BJ (cell line): Measurements from ENCODE around the gene IFNGR2. TPM values are rescaled to one million over a fixed set of nuclear protein-coding genes. Genes with fewer than 3 reads are reported as not detected.
"Not testable (repeated sequence)": the region's sequence is repeated elsewhere in the genome, so short reads cannot be mapped to it uniquely, and the experiment has no call there.

Experiments used
- CTCF ChIA-PET: fragments of 350-600 bp; formaldehyde crosslinking; extraction: SDS; loops from one replicate; lab custom pipeline; 2021; ENCODE audit warnings: antibody characterized with exemption, inconsistent platforms; lab: Yijun Ruan, JAX
- POLR2A ChIA-PET: fragments of 300-600 bp; sonication (Branson Sonifier 250); formaldehyde crosslinking; extraction: SDS; loops from one replicate; lab custom pipeline; 2021; ENCODE audit warnings: antibody characterized with exemption; lab: Charles Lee
- DNase-seq: peaks from one replicate; pipeline ENCODE4 v3.0.0-alpha.2; 2011; ENCODE audit warnings: low read depth
- H3K27me3 ChIP-seq: 2 replicates; pipeline ENCODE4 v1.6.0; 2011; ENCODE audit warnings: low read length; ENCODE audit not compliant: control insufficient read depth, insufficient read depth
- H3K36me3 ChIP-seq: 2 replicates; pipeline ENCODE4 v1.5.1; 2011; ENCODE audit warnings: low read length; ENCODE audit not compliant: control insufficient read depth, insufficient read depth
- H3K4me3 ChIP-seq: 2 replicates; pipeline ENCODE4 v1.5.1; 2011; ENCODE audit warnings: low read depth, mild to moderate bottlenecking, control low read depth, low read length
- polyA plus RNA-seq: library from polyadenylated mRNA; depleted of rRNA; stranded (reverse); fragments of >200 nt; gene quantifications from 2 replicates; pipeline ENCODE4 v1.2.3, GENCODE V29; 2011
- TF ChIP-seq, protein P1 (sequence below): IDR thresholded peaks from 2 replicates; pipeline ENCODE4 v1.5.1; 2011; ENCODE audit warnings: low read depth, mild to moderate bottlenecking, control low read depth, inconsistent platforms, low read length, moderate library complexity; ENCODE audit not compliant: insufficient read depth

IFNGR2 gene
- polyA plus RNA-seq, 1 experiment = 114 TPM

DNA sequence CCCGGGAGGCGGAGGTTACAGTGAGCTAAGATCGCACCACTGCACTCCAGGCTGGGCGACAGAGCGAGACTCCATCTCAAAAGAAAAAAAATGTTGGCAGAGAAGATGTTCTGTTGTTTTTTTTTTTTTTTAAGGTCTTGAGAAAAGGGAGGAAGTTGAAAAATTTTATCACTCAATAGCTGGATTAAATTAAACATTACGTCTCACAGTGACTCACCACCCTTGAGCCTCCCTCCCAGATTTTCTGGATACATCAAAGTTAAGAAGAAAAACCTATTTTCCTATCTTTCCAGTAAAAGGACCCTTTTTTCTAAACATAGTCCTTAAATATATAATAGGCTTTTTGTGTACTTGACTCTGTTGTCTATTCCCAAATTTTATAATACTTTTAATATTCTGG is 42.9 kb upstream of the IFNGR2 start:
- POLR2A ChIA-PET = interaction anchor here (0.6 kb wide), 3 partner anchors 13 to 482 kb away, joined by 5 to 7 read pairs (median 6); no protein-coding TSS in a partner anchor
- CTCF ChIA-PET = interaction anchor here (0.9 to 3.5 kb wide), 29 partner anchors 8 to 163 kb away, joined by 3 to 30 read pairs (median 8); partner anchors contain the start of genes IFNAR1, IFNAR2 and TMEM50B

DNA sequence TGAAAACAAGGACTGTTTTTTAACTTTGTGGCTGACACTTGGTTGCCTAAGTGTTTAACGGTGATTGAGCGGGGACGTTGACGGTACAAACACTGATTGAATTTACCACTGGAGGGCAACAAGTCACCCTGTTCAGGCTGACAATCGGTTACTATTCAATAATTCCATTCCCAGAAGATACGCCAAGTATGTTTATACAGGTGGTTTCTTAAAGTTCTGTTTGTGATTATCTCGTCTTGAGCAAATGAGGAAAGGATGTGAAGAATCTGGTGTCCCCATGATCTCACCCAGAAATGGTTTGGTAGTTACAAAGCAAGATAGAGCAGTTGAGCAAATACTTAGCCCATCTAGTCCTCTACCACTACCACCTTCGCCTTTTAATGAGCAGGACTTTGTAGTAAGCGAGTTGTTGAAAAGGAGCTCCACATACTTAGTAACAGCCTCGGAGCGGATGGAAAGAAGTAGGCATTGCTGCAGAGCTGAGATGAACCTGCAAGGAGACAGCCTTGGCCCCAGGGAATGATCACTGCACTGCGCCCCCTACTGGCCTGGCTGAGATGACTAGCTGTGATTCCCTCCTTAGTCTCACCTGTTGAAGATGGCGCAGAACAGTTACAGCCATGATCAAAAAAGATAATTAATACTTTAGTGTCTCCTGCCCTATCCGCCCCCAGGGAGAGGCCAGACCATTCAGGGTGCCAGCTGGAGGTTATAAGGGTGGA is 42.2 kb upstream of the IFNGR2 start:
- ChIA-PET POLR2A (interaction anchor here (0.6 to 0.9 kb wide), 4 partner anchors 14 to 481 kb away, joined by 3 to 7 read pairs (median 6); no protein-coding TSS in a partner anchor), CTCF (interaction anchor here (0.5 to 3.5 kb wide), 44 partner anchors 9 to 529 kb away, joined by 3 to 30 read pairs (median 6); partner anchors contain the start of genes IFNAR1, IFNAR2 and TMEM50B)
- Histone ChIP-seq H3K36me3 (peaks cover 7% of the 10 kb centered on the region), H3K4me3 (no peak overlapping the region), H3K27me3 (no peaks in the 10 kb centered on the region)
- TF ChIP-seq, protein P1, sequence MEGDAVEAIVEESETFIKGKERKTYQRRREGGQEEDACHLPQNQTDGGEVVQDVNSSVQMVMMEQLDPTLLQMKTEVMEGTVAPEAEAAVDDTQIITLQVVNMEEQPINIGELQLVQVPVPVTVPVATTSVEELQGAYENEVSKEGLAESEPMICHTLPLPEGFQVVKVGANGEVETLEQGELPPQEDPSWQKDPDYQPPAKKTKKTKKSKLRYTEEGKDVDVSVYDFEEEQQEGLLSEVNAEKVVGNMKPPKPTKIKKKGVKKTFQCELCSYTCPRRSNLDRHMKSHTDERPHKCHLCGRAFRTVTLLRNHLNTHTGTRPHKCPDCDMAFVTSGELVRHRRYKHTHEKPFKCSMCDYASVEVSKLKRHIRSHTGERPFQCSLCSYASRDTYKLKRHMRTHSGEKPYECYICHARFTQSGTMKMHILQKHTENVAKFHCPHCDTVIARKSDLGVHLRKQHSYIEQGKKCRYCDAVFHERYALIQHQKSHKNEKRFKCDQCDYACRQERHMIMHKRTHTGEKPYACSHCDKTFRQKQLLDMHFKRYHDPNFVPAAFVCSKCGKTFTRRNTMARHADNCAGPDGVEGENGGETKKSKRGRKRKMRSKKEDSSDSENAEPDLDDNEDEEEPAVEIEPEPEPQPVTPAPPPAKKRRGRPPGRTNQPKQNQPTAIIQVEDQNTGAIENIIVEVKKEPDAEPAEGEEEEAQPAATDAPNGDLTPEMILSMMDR = peak; percentile 86
- DNase-seq = peak; percentile 76

More for the DNA sequence above, 42.9 kb upstream of the IFNGR2 start:
- no peaks in the 10 kb centered on the region for H3K27me3 ChIP-seq
- H3K4me3 ChIP-seq = no peak overlapping the region
- peaks cover 8% of the 10 kb centered on the region for H3K36me3 ChIP-seq
- TF ChIP-seq, protein P1 = no peak
- no peak for DNase-seq

DNA sequence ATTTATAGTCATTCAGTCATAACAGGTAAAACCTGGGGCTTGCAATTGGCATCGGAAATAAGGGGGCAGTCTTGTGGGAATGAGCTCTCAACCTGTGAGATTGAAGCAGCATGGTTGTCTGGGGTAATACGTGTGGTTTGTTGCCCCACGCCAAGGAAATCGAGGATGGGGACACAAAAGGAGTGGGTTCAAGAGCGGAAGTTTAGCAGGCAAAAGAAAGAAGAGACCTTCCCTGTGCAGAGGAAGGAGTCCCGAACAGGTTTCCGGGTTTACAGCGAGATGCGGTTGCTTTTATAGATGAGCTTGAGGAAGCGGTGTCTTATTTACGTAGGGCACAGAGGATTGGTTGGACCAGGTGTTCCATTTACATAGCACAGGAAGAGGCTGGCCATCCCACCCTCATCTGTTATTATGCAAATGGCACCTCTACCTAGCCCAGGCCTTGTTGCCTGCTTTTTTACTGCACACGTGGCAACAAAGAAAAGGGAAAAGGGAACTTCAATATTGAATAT is 41.1 kb upstream of the IFNGR2 start:
- Histone ChIP-seq H3K36me3 (peaks cover 3% of the 10 kb centered on the region; the same call in 1 of the 2 replicates), H3K4me3 (no peak overlapping the region), H3K27me3 (no peaks in the 10 kb centered on the region)
- ChIA-PET POLR2A (no interaction called here), CTCF (interaction anchor here (1.0 to 3.5 kb wide), 32 partner anchors 8 to 530 kb away, joined by 3 to 30 read pairs (median 8); partner anchors contain the start of genes IFNAR1 and TMEM50B)
- TF ChIP-seq, protein P1 = no peak
- no peak for DNase-seq

DNA sequence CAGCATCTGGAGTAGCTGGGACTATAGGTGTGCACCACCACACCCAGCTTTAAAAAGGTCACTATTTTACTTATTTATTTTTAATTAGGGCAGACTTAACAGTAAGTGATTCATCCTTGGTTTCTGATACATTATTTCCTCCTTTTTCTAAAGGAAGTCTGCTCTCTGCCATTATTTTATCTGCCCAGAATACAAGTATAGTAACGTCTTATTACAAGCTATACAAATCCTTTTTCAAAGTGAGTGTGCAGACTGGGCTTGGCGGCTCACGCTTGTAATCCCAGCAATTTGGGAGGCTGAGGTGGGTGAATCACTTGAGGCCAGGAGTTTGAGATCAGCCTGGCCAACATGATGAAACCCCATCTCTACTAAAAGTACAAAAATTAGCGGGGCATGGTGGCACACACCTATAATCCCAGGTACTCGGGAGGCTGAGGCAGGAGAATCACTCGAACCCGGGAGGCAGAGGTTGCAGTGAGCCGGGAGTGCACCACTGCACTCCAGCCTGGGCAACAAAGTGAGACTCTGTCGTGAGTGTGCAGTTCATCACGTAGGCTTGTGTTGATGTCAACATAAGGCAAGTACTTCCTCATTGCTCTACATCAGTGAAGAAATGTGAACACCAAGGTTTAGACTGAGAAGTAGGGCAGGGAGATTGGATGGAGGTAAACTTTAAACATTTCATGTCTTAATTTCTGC is 39.2 kb upstream of the IFNGR2 start:
- H3K36me3 ChIP-seq, POLR2A ChIA-PET: not testable (repeated sequence)

DNA sequence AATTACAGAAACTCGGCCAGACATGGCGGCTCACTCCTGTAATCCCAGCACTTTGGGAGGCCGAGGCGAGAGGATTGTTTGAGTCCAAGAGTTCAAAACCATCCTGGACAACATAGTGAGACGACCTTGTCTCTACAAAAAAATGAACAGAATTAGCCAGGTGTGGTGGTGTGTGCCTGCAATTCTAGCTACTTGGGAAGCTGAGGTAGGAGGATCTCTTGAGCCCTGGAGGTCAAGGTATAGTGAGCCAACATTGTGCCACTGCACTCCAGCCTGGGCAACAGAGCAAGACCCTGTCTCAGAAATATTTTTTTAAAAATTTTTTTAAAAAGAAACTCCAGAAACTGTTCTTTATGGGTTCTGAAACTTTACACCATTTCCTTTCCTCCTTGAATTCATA is 38.4 kb upstream of the IFNGR2 start:
- TF ChIP-seq, protein P1 = no peak

More for the DNA sequence above, 39.2 kb upstream of the IFNGR2 start:
- H3K4me3 ChIP-seq, H3K27me3 ChIP-seq, DNase-seq: not testable (repeated sequence)
- CTCF ChIA-PET = interaction anchor here (0.7 to 0.8 kb wide), 2 partner anchors 81 to 142 kb away, joined by 3 to 4 read pairs; no protein-coding TSS in a partner anchor

More for the DNA sequence above, 38.4 kb upstream of the IFNGR2 start:
- Histone ChIP-seq H3K27me3 (no peaks in the 10 kb centered on the region), H3K36me3 (no peaks in the 10 kb centered on the region), H3K4me3 (no peak overlapping the region)
- POLR2A ChIA-PET = no interaction called here
- CTCF ChIA-PET = no interaction called here
- DNase-seq = no peak
